HG02623 (cell line): Measurements from ENCODE around the gene PPHLN1.

ENCODE experiments used
- ATAC-seq: cut with Tn5 transposase; IDR thresholded peaks from one replicate; pipeline ENCODE4 v1.9.1; 2021; ENCODE audit warnings: moderate library complexity; ENCODE audit not compliant: unreplicated experiment

PPHLN1 gene

DNA sequence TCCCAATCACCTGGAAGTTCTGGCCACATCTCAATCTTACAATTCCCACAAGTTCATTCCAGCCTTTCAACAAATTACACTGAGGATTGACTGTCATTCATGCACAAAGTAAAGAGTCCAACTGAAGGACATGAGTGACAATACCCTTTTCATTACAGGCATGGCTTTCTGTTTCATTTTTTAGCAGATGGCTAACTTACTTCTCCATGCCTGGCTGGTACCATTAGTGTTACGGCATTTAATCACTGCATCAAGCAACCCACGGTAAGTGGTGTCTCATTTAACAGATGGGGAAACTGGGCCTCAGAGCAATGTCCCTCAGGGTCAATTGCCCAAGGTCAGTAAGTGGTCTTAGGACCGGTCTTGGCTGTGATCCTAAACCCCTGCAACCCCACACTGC lies 149.1 kb downstream of the PPHLN1 start:
- no peak for ATAC-seq

GRCh38 chr12:42477941-42478340 lies 152.0 kb downstream of the PPHLN1 start:
- no peak for ATAC-seq

- no peak for ATAC-seq
Measured at GRCh38 chr12:42481368-42481767, 155.4 kb downstream of the PPHLN1 start.

DNA sequence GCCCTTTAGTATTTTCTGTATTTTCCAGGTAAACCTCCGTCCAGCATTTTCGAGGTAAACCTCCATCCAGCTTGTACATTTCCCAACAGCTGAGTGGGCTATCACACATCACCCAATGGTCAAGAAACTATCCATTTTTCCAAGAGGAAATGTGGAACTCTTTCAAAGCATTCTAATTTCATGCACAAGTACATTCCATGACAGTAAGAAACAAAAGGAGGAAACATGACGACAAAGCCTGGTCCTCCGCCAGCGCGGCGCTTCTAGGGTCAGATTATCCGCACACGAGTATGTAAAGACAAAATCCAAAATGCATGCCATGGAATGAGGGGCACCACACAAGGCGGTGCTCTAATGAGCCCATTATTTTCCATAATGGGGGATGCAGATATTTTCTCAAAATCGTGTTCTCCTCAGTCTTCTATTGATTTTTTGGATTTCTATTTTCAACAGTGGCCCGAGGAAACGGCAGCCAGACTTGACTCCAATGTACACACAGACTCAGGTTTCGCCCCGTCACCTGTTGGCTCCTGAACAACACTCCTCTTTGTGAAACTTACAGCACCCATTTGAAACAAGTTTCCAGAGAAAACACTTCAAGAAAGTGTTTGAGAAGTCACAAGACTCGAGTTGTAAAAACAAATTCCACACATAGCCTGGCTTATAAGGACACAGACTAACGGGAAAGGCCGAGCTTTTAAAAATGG lies 156.2 kb downstream of the PPHLN1 start:
- no peak for ATAC-seq

- peak; percentile 78 for ATAC-seq
Measured at GRCh38 chr12:42482748-42483520, 157.0 kb downstream of the PPHLN1 start.

DNA sequence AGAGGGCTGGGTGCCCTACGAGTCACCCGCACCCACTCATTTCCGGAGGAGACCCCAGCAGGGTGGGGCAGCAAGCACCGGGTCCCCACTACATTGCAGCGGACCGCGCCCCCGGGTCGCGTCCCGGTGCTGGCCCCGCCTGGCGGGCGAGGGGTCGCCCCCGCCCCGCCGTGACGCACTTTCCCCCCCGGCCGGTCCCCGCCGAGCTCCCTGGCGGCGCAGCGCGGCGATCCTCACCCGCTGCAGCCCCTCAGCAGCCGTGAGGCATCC lies 157.5 kb downstream of the PPHLN1 start:
- peak; percentile 18 for ATAC-seq

DNA sequence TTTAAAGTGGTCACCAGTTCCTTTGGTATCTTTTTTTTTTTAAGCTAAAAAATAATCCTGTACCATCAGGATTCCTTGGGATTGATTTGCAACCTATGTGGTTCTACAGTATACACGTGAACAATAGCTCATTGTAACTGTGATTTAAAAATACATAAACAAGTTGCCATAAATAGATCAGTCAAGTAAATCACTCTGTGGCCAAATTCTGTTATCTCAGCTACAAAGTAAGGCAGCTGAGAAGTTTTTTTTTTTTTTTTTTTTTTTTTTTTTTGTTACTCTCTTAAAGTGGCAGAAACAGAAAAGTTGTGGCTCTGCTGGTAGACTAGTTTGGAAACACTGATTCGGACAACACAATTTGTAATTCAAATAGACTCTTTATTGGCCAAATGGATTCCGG lies 159.0 kb downstream of the PPHLN1 start:
- ATAC-seq: no peak

- no peak for ATAC-seq
Measured at GRCh38 chr12:42485823-42486222, 159.9 kb downstream of the PPHLN1 start.

DNA sequence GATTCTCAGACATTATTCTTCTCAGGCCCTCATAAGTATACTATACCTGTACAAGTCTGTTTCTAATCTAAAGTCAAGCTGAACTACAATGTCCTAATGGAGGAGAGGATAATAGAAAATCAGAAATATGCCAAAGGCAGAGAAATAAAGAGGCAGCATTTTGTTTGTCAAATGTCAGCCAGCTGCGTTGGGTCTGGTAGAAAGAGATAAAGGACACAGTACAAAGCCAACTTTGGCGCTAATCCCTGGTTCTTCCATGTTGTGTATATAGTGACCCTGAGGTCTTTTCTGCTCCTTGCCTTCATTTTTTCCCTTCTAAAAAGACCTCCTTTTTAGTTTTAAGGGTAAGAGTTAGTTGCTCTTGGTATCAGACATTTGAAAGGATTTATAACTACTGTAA lies 160.4 kb downstream of the PPHLN1 start:
- no peak for ATAC-seq

- ATAC-seq: no peak
Measured at GRCh38 chr12:42490261-42490842, 164.4 kb downstream of the PPHLN1 start.
